Measurements from ENCODE around the gene CGB1. TPM values are rescaled to one million over a fixed set of nuclear protein-coding genes. Genes with fewer than 3 reads are reported as not detected.
A peak's percentile ranks its signal among the peaks of the same experiment; 100 is the strongest.
"Not testable (repeated sequence)": the region's sequence is repeated elsewhere in the genome, so short reads cannot be mapped to it uniquely, and the experiment has no call there.

The CGB1 gene
- total RNA-seq, 8 experiments from 2014 or later: not detected

GRCh38 chr19:49056101-49056901 is 19.6 kb upstream of the CGB1 start:
- 0 to 4% (median 0%) methylated on average over 1 to 23 of the region's 63 CpGs; no CpG with 5 or more reads in 4 of the 10 experiments for WGBS, 10 experiments
- in situ Hi-C loops (cut with MboI; ENCODE audit: low pct_unique_long_range_greater_than_20kb in 2 of 9, low sequenced_read_pairs in 9 of 9, unreplicated experiment in 9 of 9): no loop called here
- H3K4me3 ChIP-seq: peak overlapping the region in 4 of 5 donors; percentile 6 to 31 (median 19)
- peak; percentile 75 to 90 (median 80) for ATAC-seq (replicated peaks in 6 of 8)
- no peak overlapping the region for H3K27ac ChIP-seq
- H3K4me1 ChIP-seq (replicated peaks in 1 of 2): peaks cover 0 to 24% of the 10 kb centered on the region in 2 donors

- H3K27ac ChIP-seq; H3K4me3 ChIP-seq; H3K4me1 ChIP-seq (replicated peaks in 1 of 2); in situ Hi-C loops (cut with MboI; ENCODE audit: low pct_unique_long_range_greater_than_20kb in 2 of 9, low sequenced_read_pairs in 9 of 9, unreplicated experiment in 9 of 9): not testable (repeated sequence)
- WGBS, 10 experiments: 0 to 69% methylated on average over 2 to 14 of the region's 24 CpGs; no CpG with 5 or more reads in 8 of the 10 experiments
- peak in 4 of 8 experiments; percentile 23 to 65 (median 38) for ATAC-seq (replicated peaks in 6 of 8)
Measured at GRCh38 chr19:49050376-49051033, 13.8 kb upstream of the CGB1 start.

- H3K4me3 ChIP-seq; ATAC-seq (replicated peaks in 6 of 8); H3K27ac ChIP-seq; in situ Hi-C loops (cut with MboI; ENCODE audit: low pct_unique_long_range_greater_than_20kb in 2 of 9, low sequenced_read_pairs in 9 of 9, unreplicated experiment in 9 of 9); H3K4me1 ChIP-seq (replicated peaks in 1 of 2): not testable (repeated sequence)
- no CpG with 5 or more reads among the region's 4 CpGs for WGBS, 10 experiments
Measured at GRCh38 chr19:49049834-49050233, 13.1 kb upstream of the CGB1 start.

- ATAC-seq (replicated peaks in 6 of 8); in situ Hi-C loops (cut with MboI; ENCODE audit: low pct_unique_long_range_greater_than_20kb in 2 of 9, low sequenced_read_pairs in 9 of 9, unreplicated experiment in 9 of 9): not testable (repeated sequence)
- no CpG with 5 or more reads among the region's 12 CpGs for WGBS, 10 experiments
Measured at GRCh38 chr19:49049011-49049410, 12.3 kb upstream of the CGB1 start, which contains the start of gene CGB8. CGB8 (minus strand) TSS chr19:49049111; CDS start chr19:49048739, 372 bp downstream.

GRCh38 chr19:49043548-49043947 is 6.9 kb upstream of the CGB1 start, which contains the start of gene CGB5:
CGB5 (plus strand) TSS chr19:49043848; CDS start chr19:49044210, 362 bp downstream.
- H3K4me3 ChIP-seq; H3K4me1 ChIP-seq (replicated peaks in 1 of 2); in situ Hi-C loops (cut with MboI; ENCODE audit: low pct_unique_long_range_greater_than_20kb in 2 of 9, low sequenced_read_pairs in 9 of 9, unreplicated experiment in 9 of 9); ATAC-seq (replicated peaks in 6 of 8); H3K27ac ChIP-seq: not testable (repeated sequence)
- WGBS, 10 experiments: no CpG with 5 or more reads among the region's 15 CpGs

More at GRCh38 chr19:49049011-49049410, 12.3 kb upstream of the CGB1 start, which contains the start of gene CGB8:
- H3K4me3 ChIP-seq; H3K27ac ChIP-seq; H3K4me1 ChIP-seq (replicated peaks in 1 of 2): not testable (repeated sequence)

GRCh38 chr19:49042666-49043065 is 6.0 kb upstream of the CGB1 start:
- in situ Hi-C loops (cut with MboI; ENCODE audit: low pct_unique_long_range_greater_than_20kb in 2 of 9, low sequenced_read_pairs in 9 of 9, unreplicated experiment in 9 of 9); ATAC-seq (replicated peaks in 6 of 8); H3K27ac ChIP-seq; H3K4me3 ChIP-seq; H3K4me1 ChIP-seq (replicated peaks in 1 of 2): not testable (repeated sequence)
- 64 to 80% methylated on average over 1 of the region's 4 CpGs; no CpG with 5 or more reads in 8 of the 10 experiments for WGBS, 10 experiments

GRCh38 chr19:49042177-49042576 is 5.5 kb upstream of the CGB1 start:
- Histone ChIP-seq H3K4me3 (no peak overlapping the region), H3K4me1 (replicated peaks in 1 of 2) (no peaks in the 10 kb centered on the region), H3K27ac (no peak overlapping the region)
- no peak for ATAC-seq (replicated peaks in 6 of 8)
- WGBS, 10 experiments: 35 to 100% methylated on average over 1 to 2 of the region's 17 CpGs; no CpG with 5 or more reads in 8 of the 10 experiments
- in situ Hi-C loops (cut with MboI; ENCODE audit: low pct_unique_long_range_greater_than_20kb in 2 of 9, low sequenced_read_pairs in 9 of 9, unreplicated experiment in 9 of 9): no loop called here

- no CpG with 5 or more reads among the region's 9 CpGs for WGBS, 10 experiments
- H3K27ac ChIP-seq; in situ Hi-C loops (cut with MboI; ENCODE audit: low pct_unique_long_range_greater_than_20kb in 2 of 9, low sequenced_read_pairs in 9 of 9, unreplicated experiment in 9 of 9); H3K4me3 ChIP-seq; H3K4me1 ChIP-seq (replicated peaks in 1 of 2): not testable (repeated sequence)
- ATAC-seq (replicated peaks in 6 of 8): peak in 3 of 8 experiments; percentile 11 to 23 (median 19)
Measured at GRCh38 chr19:49039736-49040135, 3.0 kb upstream of the CGB1 start.

GRCh38 chr19:49038557-49039276 is 2.0 kb upstream of the CGB1 start:
- ATAC-seq (replicated peaks in 6 of 8): peak in 2 of 8 experiments; percentile 78 to 94
- 20 to 84% methylated on average over 4 to 5 of the region's 26 CpGs; no CpG with 5 or more reads in 8 of the 10 experiments for WGBS, 10 experiments
- in situ Hi-C loops (cut with MboI; ENCODE audit: low pct_unique_long_range_greater_than_20kb in 2 of 9, low sequenced_read_pairs in 9 of 9, unreplicated experiment in 9 of 9): not testable (repeated sequence)

GRCh38 chr19:49038111-49038510 is 1.4 kb upstream of the CGB1 start:
- in situ Hi-C loops (cut with MboI; ENCODE audit: low pct_unique_long_range_greater_than_20kb in 2 of 9, low sequenced_read_pairs in 9 of 9, unreplicated experiment in 9 of 9); H3K4me3 ChIP-seq; ATAC-seq (replicated peaks in 6 of 8); H3K27ac ChIP-seq; H3K4me1 ChIP-seq (replicated peaks in 1 of 2): not testable (repeated sequence)
- WGBS, 10 experiments: 80% methylated on average over 1 of the region's 8 CpGs; no CpG with 5 or more reads in 9 of the 10 experiments

More at GRCh38 chr19:49038557-49039276, 2.0 kb upstream of the CGB1 start:
- H3K4me3 ChIP-seq; H3K27ac ChIP-seq; H3K4me1 ChIP-seq (replicated peaks in 1 of 2): not testable (repeated sequence)

- H3K4me1 ChIP-seq (replicated peaks in 1 of 2); H3K4me3 ChIP-seq; H3K27ac ChIP-seq; in situ Hi-C loops (cut with MboI; ENCODE audit: low pct_unique_long_range_greater_than_20kb in 2 of 9, low sequenced_read_pairs in 9 of 9, unreplicated experiment in 9 of 9): not testable (repeated sequence)
- ATAC-seq (replicated peaks in 6 of 8): peak in 1 of 8 experiments; percentile 23
- 27 to 87% (median 59%) methylated on average over 2 to 14 of the region's 28 CpGs; no CpG with 5 or more reads in 5 of the 10 experiments for WGBS, 10 experiments
Measured at GRCh38 chr19:49031642-49032301, 4.9 kb downstream of the CGB1 start, which contains the start of gene CGB2. CGB2 (plus strand) TSS chr19:49031890; CDS start chr19:49032096, 206 bp downstream.

- ATAC-seq (replicated peaks in 6 of 8); H3K4me3 ChIP-seq; H3K27ac ChIP-seq; H3K4me1 ChIP-seq (replicated peaks in 1 of 2); in situ Hi-C loops (cut with MboI; ENCODE audit: low pct_unique_long_range_greater_than_20kb in 2 of 9, low sequenced_read_pairs in 9 of 9, unreplicated experiment in 9 of 9): not testable (repeated sequence)
- WGBS, 10 experiments: no CpG with 5 or more reads among the region's 8 CpGs
Measured at GRCh38 chr19:49030323-49030722, 6.4 kb downstream of the CGB1 start.

Data from motor neuron (in vitro differentiated cells).